Glomerular endothelial cell (primary cell): ENCODE data around the gene TMTC3. TPM values are rescaled to one million over a fixed set of nuclear protein-coding genes. Genes with fewer than 3 reads are reported as not detected.
"Not testable (repeated sequence)": the region's sequence is repeated elsewhere in the genome, so short reads cannot be mapped to it uniquely, and the experiment has no call there.

Source experiments
- DNase-seq: peaks from one replicate; pipeline ENCODE4 v3.0.0-alpha.2; 2011; ENCODE audit warnings: low read depth, low spot score; ENCODE audit errors: extremely low read depth
- total RNA-seq: library from RNA; depleted of rRNA; stranded (reverse); fragments of >200 nt; gene quantifications from 2 replicates; pipeline ENCODE4 v1.2.3, GENCODE V29; 2015

TMTC3 gene
- total RNA-seq, 1 donor from 2014 or later = 31.2 TPM

DNA sequence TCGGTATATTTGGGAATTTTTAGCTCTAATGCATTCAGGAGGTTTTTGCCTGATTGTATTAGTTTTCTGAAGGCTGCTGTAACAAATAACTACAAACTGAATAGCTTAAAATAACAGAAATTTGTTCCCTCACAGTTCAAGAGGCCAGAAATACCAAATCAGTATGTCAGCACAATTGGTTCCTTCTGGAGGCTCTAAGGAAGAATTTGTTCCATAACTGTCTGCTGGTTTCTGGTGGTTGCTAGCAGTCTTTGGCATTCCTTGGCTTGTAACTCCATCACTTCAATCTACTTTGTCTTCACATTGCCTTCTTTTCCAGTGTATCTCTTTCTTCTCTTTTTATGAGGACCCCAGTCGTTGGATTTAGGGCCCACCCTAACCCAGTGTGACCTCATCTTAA, 21.3 kb downstream of the TMTC3 start:
- no peak for DNase-seq

DNA sequence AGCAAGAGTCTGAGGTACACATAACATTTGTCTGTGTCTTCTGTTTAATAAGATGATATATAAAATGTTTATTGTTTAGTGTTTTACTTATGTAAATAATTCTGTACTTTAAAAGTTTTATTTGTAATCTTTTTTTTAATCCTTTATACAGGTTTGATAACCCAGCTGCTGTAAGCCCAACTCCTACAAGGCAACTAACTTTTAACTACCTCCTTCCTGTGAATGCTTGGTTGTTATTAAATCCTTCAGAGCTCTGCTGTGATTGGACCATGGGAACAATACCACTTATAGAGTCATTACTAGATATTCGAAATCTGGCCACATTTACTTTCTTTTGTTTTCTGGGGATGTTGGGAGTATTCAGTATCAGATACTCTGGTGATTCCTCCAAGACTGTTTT, 24.1 kb downstream of the TMTC3 start:
- no peak for DNase-seq

GRCh38 chr12:88167384-88167783, 25.3 kb downstream of the TMTC3 start:
- DNase-seq = no peak

GRCh38 chr12:88172844-88173407, 30.8 kb downstream of the TMTC3 start:
- DNase-seq = no peak

DNA sequence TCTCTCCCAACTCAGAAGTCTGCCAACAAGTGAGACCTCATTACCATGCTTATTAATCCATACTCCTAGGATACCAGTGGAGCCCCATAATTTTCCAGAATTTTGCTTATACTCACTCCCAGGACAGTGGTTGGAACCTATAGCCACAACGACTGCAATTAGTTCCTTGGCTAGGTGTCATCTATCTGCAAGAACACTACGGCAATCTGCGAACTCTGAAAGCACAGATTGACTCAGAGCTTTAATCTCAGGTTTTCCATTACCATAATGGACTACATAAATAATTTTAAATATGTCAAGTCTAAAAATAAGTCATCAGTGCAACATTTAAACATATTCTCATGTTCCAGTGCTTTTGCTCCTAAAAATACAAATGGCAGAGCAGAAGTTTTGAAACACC, 33.4 kb downstream of the TMTC3 start:
- DNase-seq = no peak

GRCh38 chr12:88179436-88180014, 37.4 kb downstream of the TMTC3 start:
- DNase-seq = no peak

- no peak for DNase-seq
Observed at GRCh38 chr12:88181881-88182280, 39.8 kb downstream of the TMTC3 start.

- DNase-seq = no peak
Observed at GRCh38 chr12:88182416-88182815, 40.3 kb downstream of the TMTC3 start.

- DNase-seq = no peak
Observed at GRCh38 chr12:88184196-88184595, 42.1 kb downstream of the TMTC3 start.

DNA sequence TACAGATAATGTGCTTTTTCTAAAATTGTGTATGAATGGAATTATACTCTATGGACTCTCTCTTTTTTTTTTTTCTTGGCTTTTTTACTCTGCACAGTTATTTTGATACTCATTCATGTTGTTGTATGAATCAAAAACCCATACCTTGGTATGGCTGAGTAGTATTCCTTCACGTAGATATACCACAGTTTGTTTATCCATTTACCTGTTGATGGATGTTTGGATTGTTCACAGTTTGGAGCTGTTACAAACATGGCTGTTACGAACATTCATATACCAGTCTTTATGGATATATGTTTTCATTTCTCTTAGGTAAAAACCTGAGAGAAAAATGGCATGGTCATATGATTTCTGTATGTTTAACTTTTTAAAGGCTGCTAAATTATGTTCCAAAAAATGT, 43.2 kb downstream of the TMTC3 start:
- DNase-seq = no peak

DNA sequence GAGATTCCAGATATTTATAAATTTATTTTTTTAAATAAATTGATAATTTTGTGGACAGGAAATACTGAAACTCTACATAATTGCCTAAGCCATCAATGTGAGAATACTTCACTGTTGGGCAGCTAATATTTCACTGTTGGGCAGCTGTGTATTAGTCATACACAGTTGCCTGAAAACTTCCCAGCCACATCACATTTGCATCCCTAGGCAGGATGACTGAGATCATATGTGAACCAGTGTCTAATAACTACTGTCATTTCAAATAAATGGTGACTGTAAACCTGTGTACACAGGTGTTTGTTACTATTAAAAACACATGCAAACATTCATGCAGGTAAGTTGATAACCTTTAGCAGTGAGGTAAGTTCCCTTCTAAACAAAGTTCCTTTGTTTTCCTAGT, 43.9 kb downstream of the TMTC3 start:
- no peak for DNase-seq

GRCh38 chr12:88187571-88187970, 45.5 kb downstream of the TMTC3 start:
- no peak for DNase-seq

GRCh38 chr12:88188180-88188579, 46.1 kb downstream of the TMTC3 start:
- no peak for DNase-seq

GRCh38 chr12:88192426-88192825, 50.3 kb downstream of the TMTC3 start:
- DNase-seq = no peak

GRCh38 chr12:88194868-88195267, 52.8 kb downstream of the TMTC3 start:
- no peak for DNase-seq

DNA sequence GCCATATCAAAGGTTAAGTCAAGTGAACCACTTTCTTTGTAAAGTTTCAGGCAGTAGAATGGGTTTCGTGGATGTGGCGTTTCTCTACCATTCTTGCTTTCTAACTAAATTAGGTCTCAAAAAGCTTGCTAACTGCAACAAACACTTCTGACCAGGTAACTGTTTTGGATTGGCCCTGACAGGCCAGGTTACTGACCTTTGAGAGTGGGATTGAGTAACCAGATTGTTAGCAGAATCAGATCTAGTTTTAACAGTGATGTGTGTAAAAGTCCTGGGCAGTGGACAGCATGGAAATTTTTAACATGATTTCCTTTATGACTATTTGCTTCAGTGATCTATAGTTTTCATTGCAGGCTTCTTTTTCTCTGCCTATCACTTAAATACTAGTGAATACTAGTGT, 57.9 kb downstream of the TMTC3 start:
- no peak for DNase-seq

- no peak for DNase-seq
Observed at GRCh38 chr12:88202500-88202899, 60.4 kb downstream of the TMTC3 start.

DNA sequence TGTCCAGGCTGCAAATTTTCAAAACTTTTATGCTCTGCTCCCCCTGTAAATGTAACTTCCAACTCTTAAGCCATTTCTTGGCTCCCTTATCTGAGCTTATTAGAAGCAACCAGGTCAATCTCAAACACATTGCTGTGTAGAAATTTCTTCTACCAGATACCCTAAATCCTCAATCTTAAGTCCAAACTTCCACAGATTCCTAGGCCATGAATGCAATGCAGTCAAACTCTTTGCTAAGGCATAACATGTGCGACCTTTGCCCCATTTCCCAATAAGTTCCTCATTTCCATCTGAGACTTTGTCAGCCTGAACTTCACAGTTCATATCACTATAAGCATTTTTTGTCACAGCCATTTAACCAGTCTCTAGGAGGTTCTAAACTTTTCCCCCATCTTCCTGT, 64.5 kb downstream of the TMTC3 start:
- DNase-seq = no peak

GRCh38 chr12:88207921-88208620, 66.0 kb downstream of the TMTC3 start:
- DNase-seq = no peak

DNA sequence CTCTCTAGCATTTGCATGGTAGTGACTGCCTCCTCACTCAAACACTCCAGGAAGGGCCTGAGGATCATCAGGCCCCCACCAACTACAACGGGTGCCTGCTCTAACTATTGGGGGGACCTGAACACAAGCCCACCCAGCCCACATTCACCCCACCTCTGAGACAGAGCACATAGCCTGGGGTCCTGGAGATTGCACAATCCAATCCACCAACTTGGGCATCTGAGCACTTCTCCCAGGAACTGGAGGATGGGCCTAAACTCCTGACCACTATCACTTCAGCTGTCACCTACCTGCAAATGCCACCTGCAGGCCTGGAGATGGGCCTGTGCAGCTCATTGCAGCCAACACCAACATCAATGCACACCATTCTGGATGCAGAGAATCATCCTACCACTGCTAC, 66.6 kb downstream of the TMTC3 start:
- no peak for DNase-seq

DNA sequence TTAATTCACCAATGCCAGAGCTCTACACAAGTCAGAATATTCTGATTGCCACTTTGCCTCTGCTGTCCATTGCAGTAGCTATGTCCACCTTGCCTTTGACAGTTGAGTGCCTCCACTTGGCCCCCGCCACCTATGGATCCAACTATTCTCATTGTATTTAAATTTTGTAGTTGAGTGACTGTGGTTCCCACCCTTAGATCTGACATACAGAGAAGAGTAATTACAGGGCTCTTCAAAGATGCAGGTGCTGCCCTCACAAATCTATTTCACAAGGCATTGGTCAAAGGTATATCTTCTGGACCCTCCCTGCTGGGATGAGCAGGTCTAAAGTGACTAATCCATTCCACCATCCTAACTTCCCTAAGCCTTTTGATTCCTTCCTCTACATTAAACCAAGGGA, 68.2 kb downstream of the TMTC3 start:
- not testable (repeated sequence) for DNase-seq

GRCh38 chr12:88218293-88218692, 76.2 kb downstream of the TMTC3 start:
- DNase-seq = no peak
